NCI-H1694 (cell line): ENCODE measurements around the gene CERT1.

Experiments
- DNase-seq: peaks from one replicate; lab custom pipeline; 2025; lab: John Stamatoyannopoulos, UW

Gene CERT1

DNA sequence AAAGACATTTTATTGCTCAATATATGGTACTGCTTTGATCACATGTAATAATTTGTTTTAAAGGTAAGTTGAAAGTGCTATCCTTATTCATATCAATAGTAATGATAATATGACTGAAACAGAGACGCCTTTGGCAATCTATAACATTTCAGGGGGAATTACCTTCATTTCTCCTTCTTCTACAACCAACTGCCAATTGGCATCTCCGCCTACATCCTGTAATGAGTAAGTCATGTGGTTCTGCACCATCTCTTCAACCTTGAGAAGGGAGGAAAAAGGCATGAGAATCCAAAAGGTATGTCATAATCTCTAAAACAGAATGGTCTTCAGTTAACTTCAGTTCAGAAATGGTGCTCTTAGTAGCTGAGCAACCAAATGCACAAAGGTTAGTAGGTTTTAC is 122.0 kb downstream of the CERT1 start:
- no peak for DNase-seq

DNA sequence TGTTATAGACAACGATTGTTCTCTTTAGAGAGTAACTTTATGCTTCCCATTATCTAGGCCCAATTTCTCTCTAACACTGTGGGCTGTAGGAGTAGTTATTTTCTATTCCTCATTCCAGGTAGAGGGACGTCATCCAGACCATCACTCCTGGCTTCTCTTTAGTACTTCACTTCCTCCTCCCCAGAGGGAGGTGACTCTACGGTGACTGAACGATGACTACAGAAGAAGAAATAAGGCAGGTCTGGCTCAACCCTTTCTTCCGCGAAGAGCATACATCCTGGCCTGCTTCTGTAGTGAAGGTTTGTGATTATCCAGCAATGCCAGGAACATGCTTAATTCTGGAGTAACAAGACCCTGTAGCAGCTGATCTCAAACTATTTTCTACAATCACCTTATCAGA is 123.6 kb downstream of the CERT1 start:
- no peak for DNase-seq

DNA sequence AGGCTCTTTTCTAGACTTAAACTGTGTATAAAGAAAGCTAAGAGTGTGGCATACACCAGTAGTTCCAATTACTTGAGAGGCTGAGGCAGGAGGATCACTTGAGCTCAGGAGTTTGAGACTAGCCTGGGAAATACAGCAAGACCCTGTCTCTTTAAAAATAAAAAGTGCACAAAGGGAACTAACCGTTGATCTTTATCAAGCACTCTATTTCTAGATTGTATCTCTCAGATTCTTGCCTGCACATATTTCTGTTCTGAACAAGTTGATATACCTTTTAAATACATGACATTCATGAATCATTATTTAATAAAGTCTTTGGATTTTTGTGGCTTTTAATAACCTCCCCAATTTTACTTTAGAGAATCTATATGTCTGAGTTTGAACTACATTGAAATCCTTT is 127.2 kb downstream of the CERT1 start:
- DNase-seq, result no peak

DNA sequence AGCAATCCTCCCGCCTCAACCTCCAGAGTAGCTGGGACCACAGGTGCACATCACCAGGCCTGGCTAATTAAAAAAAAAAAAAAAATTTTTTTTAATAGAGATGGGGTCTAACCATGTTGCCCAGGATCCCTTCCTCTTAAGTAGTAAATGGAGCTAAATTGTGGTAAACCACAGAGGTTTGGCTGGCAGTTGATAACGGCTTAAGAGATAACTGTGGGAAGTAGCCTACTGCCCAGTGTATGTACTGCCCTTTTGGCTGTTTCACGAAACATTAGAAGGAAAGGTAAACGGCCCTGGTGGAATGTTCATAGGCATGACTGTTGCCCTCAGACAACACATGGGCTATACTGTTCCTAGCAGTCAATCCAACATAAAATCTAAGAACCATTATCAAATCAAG is 130.0 kb downstream of the CERT1 start:
- DNase-seq, result no peak

DNA sequence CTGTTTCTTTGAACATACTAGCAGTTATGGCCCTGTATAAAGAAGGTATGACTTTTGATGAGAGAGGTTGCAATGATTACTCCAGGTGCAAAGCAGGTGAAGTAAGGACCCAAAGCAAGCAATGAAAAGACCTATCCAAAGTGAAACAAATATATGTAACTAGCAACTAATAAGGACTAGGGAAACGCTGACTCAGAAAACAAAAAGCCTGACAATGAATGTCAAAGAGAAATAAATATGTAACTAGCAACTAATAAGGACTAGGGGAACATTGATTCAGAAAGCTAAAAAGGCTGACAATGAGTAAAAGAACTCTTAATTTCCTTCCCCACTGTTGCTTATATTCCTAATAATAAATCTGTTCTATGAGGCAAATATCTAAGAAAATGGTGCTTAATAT is 131.3 kb downstream of the CERT1 start:
- DNase-seq, result no peak

DNA sequence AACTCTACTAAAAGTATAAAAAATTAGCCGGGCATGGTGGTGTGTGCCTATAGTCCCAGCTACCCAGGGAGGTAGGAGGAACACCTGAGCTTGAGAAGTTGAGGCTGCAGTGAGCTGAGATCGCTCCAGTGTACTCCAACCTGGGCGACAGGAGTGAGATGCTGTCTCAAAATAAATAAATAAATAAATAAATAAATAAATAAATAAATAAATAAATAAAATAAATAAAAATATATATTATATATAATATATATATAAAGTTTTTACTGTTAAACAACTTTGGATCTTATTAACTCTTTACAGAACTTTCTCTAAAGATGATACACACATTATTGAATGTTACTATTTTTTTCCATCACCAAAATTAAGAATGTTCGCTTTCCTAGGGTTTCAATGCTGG is 136.0 kb downstream of the CERT1 start:
- no peak for DNase-seq

DNA sequence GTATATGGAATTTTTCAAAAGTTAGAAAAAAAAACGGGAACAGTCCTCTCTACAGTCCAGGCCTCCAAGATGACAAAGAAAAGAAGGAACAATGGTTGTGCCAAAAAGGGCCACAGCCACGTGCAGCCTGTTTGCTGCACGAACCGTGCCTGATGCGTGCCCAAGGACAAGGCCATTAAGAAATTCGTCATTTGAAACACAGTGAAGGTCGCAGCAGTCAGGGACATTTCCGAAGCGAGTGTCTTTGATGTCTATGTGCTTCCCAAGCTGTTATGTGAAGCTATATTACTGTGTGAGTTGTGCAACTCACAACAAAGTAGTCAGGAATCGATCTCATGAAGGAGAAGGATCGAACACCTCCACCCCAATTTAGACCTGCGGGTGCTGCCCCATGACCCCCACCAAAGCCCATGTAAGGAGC is 137.0 kb downstream of the CERT1 start:
- DNase-seq, result no peak

DNA sequence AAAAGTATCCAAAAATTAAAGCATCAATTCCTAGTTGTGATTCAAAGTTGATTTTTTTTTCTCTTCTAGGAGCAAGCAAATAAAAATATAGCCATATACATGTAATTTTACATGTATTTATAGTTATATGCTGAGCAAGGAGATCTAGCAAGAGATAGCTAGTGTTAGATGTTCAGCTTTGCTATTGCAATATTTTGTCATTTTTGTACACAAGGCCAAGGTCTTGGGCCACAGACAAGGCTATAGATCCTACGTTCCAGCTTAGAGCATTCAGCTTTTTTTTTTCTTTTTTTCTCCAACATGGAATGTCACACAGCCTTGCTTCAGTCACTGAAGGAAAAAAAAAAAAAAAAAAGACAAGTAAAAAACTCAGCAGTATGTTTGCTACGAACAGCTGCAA is 137.6 kb downstream of the CERT1 start:
- no peak for DNase-seq

DNA sequence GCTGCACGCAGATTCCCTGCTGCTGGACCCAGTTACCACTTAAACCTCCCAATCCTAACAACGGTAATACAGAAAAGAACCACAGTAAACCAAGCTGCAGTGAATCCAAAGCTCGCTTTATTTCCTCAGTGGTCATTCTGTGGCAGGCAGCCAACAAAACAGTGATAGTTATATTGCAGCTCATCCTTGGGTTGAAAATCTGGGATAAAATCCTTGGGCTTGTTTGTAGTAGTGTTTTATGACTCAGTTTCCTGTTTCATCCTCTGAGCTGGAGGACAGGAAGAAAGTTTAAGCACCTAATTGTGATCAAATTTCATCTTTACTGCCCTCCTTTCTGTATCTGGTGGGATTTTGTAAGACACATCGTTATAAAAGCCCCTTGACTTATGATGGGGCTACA is 143.0 kb downstream of the CERT1 start:
- no peak for DNase-seq

DNA sequence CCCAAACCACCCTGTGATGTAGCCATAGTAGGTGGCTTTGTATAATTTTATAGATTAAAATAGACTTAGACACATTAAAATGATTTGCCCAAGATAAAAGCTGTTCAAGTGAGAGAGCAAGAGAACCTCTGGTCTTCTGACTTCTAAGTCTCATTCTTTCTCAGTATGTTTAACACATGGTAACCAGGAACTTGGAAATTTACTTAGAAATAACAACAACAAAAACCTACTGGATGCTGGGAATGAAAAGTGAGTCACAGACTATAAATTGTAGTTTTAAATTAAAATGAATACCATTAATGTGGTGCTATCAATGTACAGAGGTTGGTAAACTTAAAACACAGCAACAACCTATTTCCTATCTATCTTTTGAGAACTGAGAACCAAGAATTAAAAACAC is 144.0 kb downstream of the CERT1 start:
- no peak for DNase-seq

DNA sequence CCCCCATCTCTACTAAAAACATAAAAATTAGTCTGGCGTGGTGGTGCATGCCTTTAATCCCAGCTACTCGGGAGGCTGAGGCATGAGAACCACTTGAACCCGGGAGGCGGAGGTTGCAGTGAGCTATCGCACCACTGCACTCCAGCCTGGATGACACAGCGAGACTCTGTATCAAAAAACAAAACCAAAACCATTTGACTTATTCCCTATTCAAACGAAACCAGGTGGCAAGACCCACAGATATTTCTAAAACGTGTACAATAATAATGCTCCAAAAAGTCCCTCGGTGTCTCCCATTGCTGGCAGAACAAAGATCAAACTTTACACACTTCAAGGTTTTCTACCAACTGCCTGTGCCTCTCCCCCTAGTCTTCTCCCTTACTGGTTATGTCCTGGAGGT is 144.6 kb downstream of the CERT1 start:
- no peak for DNase-seq

DNA sequence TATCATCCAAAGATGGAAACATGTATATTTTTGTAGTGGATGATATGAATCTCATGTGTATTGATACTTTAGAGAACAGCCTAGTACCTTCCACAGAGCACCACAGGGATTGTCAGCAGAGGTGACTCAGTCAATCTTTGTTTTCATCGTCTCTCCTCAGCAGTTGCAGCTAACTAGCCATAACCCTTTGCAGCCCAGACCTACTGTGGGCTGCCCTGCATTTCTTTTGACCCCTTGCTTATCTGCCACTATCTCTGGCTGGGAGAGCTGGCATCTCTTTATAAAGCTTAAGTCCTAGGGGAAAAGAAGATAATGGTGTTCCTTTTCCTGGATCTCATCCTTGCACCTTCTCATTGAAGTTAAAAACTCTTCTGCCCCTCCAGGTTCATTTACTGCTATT is 145.7 kb downstream of the CERT1 start:
- DNase-seq, result no peak

DNA sequence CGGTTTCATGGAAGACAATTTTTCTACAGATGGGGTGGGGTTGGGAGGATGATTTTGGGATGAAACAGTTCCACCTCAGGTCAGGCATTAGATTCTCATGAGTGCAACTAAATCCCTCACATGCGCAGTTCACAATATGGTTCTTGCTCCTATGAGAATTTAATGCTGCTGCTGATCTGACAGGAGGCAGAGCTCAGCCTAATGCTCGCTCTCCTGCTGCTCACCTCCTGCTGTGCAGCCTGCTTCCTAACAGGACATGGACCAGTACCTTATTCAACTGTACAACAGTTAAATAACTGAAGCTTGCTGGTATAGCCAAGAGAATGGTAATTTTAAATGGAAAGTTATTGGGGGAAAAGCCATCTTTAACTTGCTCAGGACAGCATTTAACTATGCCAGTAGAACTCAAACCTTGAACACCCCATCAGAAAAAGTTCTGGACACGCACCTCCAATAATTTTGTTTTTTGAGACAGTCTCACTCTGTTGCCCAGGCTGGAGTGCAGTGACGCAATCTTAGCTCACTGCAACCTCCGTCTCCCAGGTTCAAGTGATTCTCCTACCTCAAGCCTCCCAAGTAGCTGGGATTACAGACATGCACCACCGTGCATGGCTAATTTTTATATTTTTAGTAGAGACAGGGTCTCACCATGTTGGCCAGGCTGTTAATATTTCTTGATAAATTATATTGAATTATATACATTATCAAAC is 146.7 kb downstream of the CERT1 start:
- no peak for DNase-seq

DNA sequence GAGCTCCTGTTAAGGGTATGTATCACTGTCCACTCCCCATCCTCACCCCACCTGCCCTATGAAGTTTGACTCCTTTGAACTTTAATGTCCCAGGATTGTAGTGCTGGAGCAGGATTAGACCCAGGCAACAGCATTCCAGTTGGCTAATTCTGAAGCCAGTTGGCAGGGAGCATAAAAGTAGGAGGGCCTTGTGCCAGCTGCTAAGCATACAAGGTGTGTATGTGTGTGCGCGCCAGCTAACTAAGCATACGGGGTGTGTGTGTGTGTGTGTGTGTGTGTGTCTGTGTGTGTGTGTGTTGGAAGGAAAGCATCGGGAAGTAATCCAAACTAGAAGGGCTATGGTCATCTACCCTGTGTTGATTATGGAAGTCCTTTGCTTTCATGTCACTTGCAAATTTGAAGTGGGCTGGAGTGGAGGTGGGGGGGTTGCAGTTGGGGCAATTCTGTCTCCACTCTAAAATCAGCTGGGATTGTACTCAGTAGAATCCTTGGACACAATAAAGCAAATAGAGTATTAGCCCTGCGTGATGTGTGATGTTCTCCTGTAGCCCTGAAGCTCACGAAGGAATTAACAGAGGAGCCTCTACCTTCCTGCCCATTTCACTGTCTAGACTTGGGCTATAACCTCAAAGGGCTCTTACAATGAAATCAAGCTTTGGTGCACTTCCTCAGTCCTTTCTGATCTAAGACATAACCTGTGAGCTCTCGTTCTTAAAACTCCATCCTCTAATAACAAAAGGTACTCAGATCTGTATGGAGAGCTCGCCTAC is 147.5 kb downstream of the CERT1 start:
- DNase-seq, result peak; percentile 48

DNA sequence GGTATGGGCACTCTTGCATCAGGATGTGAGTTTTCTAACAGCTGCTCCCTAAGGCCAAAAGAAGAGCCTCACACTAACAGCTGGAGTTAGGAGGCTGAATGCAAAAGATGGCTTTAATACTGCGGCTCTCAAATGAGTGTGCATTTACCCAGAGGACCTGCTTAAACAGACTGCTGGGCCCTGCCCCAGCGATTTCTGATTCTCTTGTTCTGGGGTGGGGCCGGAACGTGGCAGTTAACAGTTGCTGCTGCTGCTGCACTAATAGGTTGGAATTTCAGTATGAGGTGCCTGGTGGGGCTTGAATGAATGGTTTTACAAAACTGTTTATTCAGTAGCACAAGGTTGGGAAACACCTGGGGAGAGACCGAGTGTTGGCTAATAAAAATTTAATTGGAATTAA is 148.3 kb downstream of the CERT1 start:
- no peak for DNase-seq

DNA sequence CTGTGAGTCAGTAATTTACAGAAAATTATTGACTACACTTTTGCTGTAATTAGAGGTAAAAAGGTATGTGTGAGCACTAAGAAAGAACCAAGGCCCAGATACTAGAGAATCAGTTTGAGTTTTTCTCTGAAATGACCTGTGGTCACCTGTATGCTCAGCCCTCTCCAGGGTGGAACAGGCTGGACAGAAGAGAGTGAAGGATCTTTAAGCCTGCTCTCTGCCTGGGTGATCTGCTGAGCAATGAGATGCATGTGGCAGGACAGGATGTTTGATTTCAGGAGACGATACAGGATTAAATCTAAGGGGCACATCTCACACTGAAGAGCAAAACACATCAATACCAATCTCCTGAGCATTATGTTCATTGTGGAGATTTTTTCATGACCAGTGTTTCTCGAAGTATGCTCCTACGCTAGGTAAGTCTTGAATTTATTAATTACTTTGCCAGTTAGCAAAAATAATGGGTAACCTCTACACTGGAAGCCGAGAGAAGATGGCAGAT is 148.9 kb downstream of the CERT1 start:
- DNase-seq, result no peak

DNA sequence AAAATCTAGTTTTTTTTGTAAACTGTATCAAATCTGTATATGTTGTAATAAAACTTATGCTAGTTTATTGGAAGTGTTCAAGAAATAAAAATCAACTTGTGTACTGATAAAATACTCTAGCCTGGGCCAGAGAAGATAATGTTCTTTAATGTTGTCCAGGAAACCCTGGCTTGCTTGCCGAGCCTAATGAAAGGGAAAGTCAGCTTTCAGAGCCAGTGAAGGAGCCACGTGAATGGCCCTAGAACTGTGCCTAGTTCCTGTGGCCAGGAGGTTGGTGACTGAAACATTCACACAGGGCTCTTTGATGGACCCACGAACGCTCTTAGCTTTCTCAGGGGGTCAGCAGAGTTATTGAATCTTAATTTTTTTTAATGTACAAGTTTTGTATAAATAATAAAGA is 150.1 kb downstream of the CERT1 start:
- no peak for DNase-seq

DNA sequence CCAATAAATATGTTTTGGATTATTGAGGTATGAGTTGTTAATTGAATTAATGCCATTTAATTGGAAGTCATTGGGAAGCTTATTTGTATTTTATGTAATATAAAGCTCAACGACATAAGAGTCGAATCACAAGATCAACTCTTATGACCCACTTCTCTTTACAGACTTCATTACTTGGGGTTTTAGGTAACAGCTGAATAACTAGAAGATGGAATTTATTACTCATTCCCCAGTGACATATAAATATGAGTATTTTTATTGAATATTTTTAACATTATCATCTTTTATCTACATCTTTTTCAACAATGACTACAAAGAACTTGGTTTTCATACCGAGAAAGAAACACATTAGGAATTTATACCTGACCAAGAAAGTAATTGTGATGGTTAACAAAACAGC is 153.3 kb downstream of the CERT1 start:
- DNase-seq, result no peak

DNA sequence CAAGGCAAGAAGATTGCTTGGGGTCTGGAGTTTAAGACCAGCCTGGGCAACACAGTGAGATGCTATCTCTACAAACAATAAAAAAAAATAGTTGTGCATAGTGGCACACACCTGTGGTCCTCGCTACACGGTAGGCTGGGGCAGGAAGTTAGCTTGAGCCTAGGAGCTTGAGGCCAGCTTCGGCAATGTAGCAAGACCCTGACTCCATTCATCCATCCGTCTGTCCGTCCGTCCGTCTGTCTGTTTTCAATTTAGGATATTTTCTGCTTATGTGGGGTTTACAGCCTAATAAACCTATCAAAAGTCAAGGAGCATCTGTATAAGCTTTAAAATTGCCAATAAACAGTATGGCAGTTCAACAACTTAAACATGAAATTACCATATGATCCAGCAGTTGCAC is 154.7 kb downstream of the CERT1 start:
- DNase-seq, result no peak

DNA sequence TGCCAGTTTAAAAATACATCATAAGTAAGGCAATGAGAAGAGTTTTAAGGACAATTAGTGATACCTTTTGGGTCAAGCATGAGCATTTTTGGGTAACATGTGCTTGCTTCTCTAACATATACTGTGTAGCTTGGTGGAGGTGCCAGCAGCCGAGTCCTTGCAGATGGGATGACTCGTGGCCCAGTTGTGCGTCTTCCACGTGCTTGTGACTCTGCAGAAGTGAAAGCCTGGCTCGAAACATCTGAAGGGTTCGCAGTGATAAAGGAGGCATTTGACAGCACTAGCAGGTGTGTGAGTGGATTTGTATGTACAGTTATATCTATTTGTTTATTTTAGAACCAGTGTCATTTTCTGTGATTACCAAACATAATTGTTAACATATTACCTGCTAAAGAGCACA is 156.2 kb downstream of the CERT1 start:
- DNase-seq, result no peak

DNA sequence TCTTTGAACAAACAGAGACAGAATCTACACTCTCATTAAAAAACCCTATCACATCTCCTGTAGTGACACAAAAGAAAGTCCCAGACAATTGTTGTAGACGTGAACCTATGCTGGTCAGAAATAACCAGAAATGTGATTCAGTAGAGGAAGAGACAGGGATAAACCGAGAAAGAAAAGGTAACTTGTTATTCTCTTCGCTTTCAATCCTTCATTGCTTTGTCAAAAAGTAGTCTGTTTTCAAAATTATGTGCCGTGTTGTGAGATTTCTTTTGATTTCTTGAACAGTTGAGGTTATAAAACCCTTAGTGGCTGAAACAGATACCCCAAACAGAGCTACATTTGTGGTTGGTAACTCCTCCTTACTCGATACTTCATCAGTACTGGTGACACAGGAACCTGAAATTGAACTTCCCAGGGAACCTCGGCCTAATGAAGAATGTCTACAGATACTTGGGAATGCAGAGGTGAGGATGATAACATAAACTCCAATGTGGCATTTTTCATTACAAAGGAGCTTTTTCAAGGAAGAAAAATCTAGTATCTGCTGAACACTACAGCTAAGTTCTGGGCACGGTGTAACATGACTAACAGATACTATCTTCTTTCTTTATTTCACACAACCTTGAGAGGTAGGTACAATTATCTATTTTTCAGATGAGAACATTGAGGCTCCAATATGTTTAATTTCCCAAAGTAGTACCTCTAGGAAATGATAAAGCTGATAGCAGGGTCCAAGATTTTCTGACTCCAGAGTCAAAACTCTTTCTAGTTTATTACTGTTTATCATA is 160.1 kb downstream of the CERT1 start:
- no peak for DNase-seq

DNA sequence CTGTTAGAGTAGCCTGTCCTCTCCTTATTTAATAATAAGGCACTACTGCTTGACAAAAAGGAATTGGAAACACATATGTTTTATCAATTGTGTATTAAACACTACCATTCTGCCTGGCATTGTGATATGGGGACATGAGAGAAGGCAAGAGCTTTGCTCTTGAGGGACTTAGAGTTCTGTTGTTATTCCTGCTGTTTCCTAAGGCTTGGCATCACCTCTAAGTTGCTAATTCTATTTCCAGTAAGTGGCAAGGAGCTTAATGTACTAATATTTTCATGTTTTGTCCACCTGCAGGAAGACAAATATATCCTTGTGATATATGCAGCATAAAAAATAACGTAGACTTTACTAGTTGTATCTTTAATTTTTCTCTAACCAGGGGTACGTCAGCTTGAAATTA is 161.8 kb downstream of the CERT1 start:
- DNase-seq, result no peak

DNA sequence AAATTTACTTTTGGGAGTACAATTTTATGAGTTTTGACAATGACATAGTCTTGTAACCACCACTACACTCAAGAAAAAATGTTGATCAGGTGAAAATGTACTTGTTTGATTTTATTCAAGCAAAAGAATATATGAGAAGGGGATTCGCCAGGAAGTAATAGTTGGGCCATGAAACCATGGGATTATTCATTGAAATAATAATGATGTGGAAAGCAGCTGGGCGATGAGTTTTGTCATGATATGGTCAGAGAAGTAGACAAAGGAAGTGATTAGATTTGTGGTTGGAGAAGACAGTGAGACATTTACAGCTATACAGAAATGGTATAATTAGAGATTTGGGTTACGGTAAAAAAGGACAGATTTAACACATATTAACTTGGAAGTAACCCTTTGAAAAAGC is 163.2 kb downstream of the CERT1 start:
- DNase-seq, result no peak
